Lung (tissue), 12 donors: ENCODE measurements around the gene CLN6. TPM values are rescaled to one million over a fixed set of nuclear protein-coding genes. Genes with fewer than 3 reads are reported as not detected.
A peak's percentile ranks its signal among the peaks of the same experiment; 100 is the strongest.

Experiments
- ATAC-seq: fragments of 200-7000 bp; cut with Tn5 transposase; one replicate; pipeline ENCODE4 v1.9.1; 2020; ENCODE audit warnings: moderate number of reproducible peaks; ENCODE audit not compliant: insufficient read depth, low FRiP score
- DNase-seq, 3 donors: peaks; one replicate each; pipeline ENCODE4 v3.0.0-alpha.2; 2013 to 2017
- H3K27ac ChIP-seq, 2 donors: one replicate each; pipeline ENCODE4 v1.5.1; 2013; ENCODE audit warnings: mild to moderate bottlenecking in 2 of 2, moderate library complexity in 2 of 2, control low read depth in 1 of 2, inconsistent platforms in 1 of 2, low read depth in 1 of 2, low read length in 1 of 2
- H3K27me3 ChIP-seq, 3 donors: one replicate each; pipeline ENCODE4 v1.5.1; 2013; ENCODE audit warnings: low read length in 2 of 3; ENCODE audit not compliant: control insufficient read depth in 3 of 3, insufficient read depth in 3 of 3
- H3K36me3 ChIP-seq, 4 donors: one replicate each; pipeline ENCODE4 v1.5.1; 2013; ENCODE audit warnings: low read length in 4 of 4, mild to moderate bottlenecking in 1 of 4, moderate library complexity in 1 of 4; ENCODE audit not compliant: control insufficient read depth in 4 of 4, insufficient read depth in 4 of 4
- H3K4me1 ChIP-seq, 5 donors: one replicate each; pipeline ENCODE4 v1.5.1; 2013; ENCODE audit warnings: low read length in 5 of 5, mild to moderate bottlenecking in 2 of 5, moderate library complexity in 1 of 5; ENCODE audit not compliant: control insufficient read depth in 5 of 5, insufficient read depth in 5 of 5
- H3K4me3 ChIP-seq: one replicate; pipeline ENCODE4 v1.5.1; 2013; ENCODE audit warnings: mild to moderate bottlenecking, control low read depth, moderate library complexity
- H3K9ac ChIP-seq, 2 donors: one replicate each; pipeline ENCODE4 v1.5.1; 2013; ENCODE audit warnings: low read length in 2 of 2, control low read depth in 1 of 2; ENCODE audit not compliant: insufficient read depth in 1 of 2
- H3K9me3 ChIP-seq, 4 donors: one replicate each; pipeline ENCODE4 v1.5.1; 2013; ENCODE audit warnings: low read length in 3 of 4, mild to moderate bottlenecking in 1 of 4, moderate library complexity in 1 of 4; ENCODE audit not compliant: control insufficient read depth in 4 of 4, insufficient read depth in 3 of 4
- CTCF ChIP-seq: IDR thresholded peaks from 2 replicates; pipeline ENCODE4 v1.5.1; 2012; ENCODE audit warnings: mild to moderate bottlenecking; ENCODE audit errors: control extremely low read depth, extremely low read depth
- WGBS, 2 donors: extraction: QIAGEN DNeasy Blood & Tissue Kit; methylation state at CpG; one replicate each; pipeline ENCODE4 v1.1.7; 2013; 5-methylcytosine and 5-hydroxymethylcytosine counted together
- polyA plus RNA-seq, 2 donors: library from polyadenylated mRNA; stranded (reverse); fragments of 200-250 nt; gene quantifications; one replicate each; pipeline ENCODE4 v1.2.1, GENCODE V29; 2013
- total RNA-seq, 2 donors: library from RNA; depleted of rRNA in 1 of 2; stranded (reverse); fragments of >200 nt in 1 of 2; gene quantifications; one replicate each; pipeline ENCODE4 v1.2.1, GENCODE V29; 2014 to 2021
- donor health status: control.
- donor health status: control.
- donor health status: Bipolar disorder and iron deficiency.
- donor health status: healthy.
- donor health status: DM: yes; HTN: yes; CAD: no.

The CLN6 gene
- total and polyA plus RNA-seq, 4 donors: 13.9 to 48.9 (median 42.2) TPM

GRCh38 chr15:68166847-68167246 lies 62.7 kb downstream of the CLN6 start:
- Histone ChIP-seq H3K9me3 (peaks cover 0 to 3% (median 0%) of the 10 kb centered on the region in 4 donors), H3K4me3 (no peak overlapping the region), H3K27ac (no peak overlapping the region), H3K27me3 (no peaks in the 10 kb centered on the region), H3K4me1 (peaks cover 0 to 2% (median 0%) of the 10 kb centered on the region in 5 donors), H3K9ac (no peak overlapping the region), H3K36me3 (peaks cover 0 to 7% (median 5%) of the 10 kb centered on the region in 4 donors)
- no peak for DNase-seq
- WGBS, 2 donors: 91 to 93% methylated on average over 4 of the region's 4 CpGs
- ATAC-seq: no peak
- TF ChIP-seq CTCF: no peak

- Histone ChIP-seq H3K36me3 (peaks cover 4 to 20% (median 12%) of the 10 kb centered on the region in 4 donors), H3K4me1 (no peaks in the 10 kb centered on the region), H3K9ac (no peak overlapping the region), H3K27me3 (no peaks in the 10 kb centered on the region), H3K27ac (no peak overlapping the region), H3K9me3 (peaks cover 0 to 3% (median 0%) of the 10 kb centered on the region in 4 donors), H3K4me3 (no peak overlapping the region)
- no peak for TF ChIP-seq CTCF
- ATAC-seq (no peak), DNase-seq (no peak)
Measured at GRCh38 chr15:68163191-68163590, 66.3 kb downstream of the CLN6 start.

DNA sequence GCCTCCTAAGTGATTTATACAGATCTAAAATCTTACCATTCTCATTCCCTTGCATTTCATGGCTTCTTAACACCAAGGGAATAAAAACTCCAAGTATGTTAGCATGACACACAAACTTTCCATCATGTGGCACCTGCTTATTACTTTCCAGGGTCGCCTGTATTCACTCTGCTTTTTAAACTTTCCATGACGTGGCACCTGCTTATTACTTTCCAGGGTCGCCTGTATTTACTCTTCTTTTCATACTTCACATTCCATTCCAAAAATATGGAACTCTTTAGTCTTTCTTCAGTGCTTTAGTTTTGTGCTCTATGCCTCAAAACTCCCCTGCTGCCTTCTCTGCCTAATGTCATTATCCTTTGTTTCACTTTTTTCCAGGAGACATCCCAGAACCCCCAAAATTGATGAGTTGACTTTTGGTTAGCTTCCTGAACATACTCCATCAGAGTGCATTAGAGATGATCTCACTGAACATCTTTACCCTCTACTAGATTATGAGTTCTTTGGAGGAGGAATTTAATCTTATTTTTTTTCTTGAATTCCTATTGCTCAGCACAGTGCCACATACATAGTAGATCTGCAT lies 71.4 kb downstream of the CLN6 start:
- Histone ChIP-seq H3K27ac (no peak overlapping the region), H3K9me3 (peaks cover 0 to 3% (median 0%) of the 10 kb centered on the region in 4 donors), H3K36me3 (peaks cover 5 to 30% (median 20%) of the 10 kb centered on the region in 4 donors), H3K4me3 (no peak overlapping the region), H3K27me3 (no peaks in the 10 kb centered on the region), H3K9ac (no peak overlapping the region), H3K4me1 (no peaks in the 10 kb centered on the region)
- WGBS, 2 donors: 57 to 75% methylated on average over 3 of the region's 3 CpGs
- peak in 2 of 3 donors; percentile 13 to 31 for DNase-seq
- no peak for ATAC-seq
- no peak for TF ChIP-seq CTCF

- H3K27ac ChIP-seq: no peak overlapping the region
- TF ChIP-seq CTCF: no peak
- H3K9ac ChIP-seq: no peak overlapping the region
- H3K4me1 ChIP-seq: no peaks in the 10 kb centered on the region
- H3K27me3 ChIP-seq: no peaks in the 10 kb centered on the region
- peaks cover 0 to 2% (median 0%) of the 10 kb centered on the region in 4 donors for H3K9me3 ChIP-seq
- WGBS, 2 donors: 45 to 64% methylated on average over 1 of the region's 1 CpG
- DNase-seq (no peak), ATAC-seq (no peak)
- H3K4me3 ChIP-seq: no peak overlapping the region
- peaks cover 4 to 28% (median 18%) of the 10 kb centered on the region in 4 donors for H3K36me3 ChIP-seq
Measured at GRCh38 chr15:68157074-68157473, 72.5 kb downstream of the CLN6 start.
